Measurements from ENCODE around the gene TXK.

DNA sequence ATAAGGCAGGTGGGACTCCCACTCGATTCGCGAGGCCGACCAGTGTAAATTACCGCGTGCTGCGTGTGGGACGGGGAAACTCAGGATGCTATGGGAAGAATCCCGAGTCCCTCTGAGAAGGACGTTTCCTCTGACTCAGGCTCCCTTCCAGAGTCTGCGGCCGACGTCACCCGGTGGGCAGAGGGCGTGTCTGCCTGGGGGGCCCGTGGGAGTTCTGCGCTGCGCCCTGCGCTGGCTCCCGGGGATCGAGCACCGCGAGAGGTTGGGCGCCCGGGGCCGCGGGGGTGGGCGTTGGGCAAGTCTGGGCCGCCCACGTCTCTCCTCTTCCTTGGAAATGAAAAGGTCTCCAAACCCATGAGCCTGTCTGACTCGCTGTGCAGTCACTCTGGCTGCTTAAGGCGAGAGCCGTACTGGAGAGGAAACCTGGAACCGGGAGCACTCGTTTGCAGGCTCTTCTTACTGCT is 116.9 kb downstream of the TXK start:
- TF ChIP-seq SIN3A (IDR thresholded peaks at IDR 0.05; ENCODE audit: low read depth, low read length) (no peak), YY1 (IDR thresholded peaks at IDR 0.05; ENCODE audit: low read depth, low read length) (no peak), FOXM1 (IDR thresholded peaks at IDR 0.05; ENCODE audit: low read depth, low read length) (no peak), ZNF274 (IDR thresholded peaks at IDR 0.05; ENCODE audit: insufficient read depth, insufficient read length) (no peak), CTCF (IDR thresholded peaks at IDR 0.05 in 2 of 3, conservative IDR thresholded peaks at IDR 0.05 in 1 of 3; ENCODE audit: control insufficient read depth in 2 of 3, extremely low read depth in 1 of 3, insufficient read depth in 1 of 3, low read depth in 3 of 3, low read length in 3 of 3) (no peak), TBL1XR1 (IDR thresholded peaks at IDR 0.05; ENCODE audit: low read depth, low read length) (no peak), SREBF2 (IDR thresholded peaks at IDR 0.05; ENCODE audit: low read length) (no peak), ELK1 (IDR thresholded peaks at IDR 0.05; ENCODE audit: low read depth, low read length) (no peak), MAX (IDR thresholded peaks at IDR 0.05; ENCODE audit: low read depth, low read length) (no peak), NR2C1 (IDR thresholded peaks at IDR 0.05) (no peak), NFXL1 (IDR thresholded peaks at IDR 0.05; ENCODE audit: borderline replicate concordance) (no peak)
- TF ChIP-seq, protein P1, sequence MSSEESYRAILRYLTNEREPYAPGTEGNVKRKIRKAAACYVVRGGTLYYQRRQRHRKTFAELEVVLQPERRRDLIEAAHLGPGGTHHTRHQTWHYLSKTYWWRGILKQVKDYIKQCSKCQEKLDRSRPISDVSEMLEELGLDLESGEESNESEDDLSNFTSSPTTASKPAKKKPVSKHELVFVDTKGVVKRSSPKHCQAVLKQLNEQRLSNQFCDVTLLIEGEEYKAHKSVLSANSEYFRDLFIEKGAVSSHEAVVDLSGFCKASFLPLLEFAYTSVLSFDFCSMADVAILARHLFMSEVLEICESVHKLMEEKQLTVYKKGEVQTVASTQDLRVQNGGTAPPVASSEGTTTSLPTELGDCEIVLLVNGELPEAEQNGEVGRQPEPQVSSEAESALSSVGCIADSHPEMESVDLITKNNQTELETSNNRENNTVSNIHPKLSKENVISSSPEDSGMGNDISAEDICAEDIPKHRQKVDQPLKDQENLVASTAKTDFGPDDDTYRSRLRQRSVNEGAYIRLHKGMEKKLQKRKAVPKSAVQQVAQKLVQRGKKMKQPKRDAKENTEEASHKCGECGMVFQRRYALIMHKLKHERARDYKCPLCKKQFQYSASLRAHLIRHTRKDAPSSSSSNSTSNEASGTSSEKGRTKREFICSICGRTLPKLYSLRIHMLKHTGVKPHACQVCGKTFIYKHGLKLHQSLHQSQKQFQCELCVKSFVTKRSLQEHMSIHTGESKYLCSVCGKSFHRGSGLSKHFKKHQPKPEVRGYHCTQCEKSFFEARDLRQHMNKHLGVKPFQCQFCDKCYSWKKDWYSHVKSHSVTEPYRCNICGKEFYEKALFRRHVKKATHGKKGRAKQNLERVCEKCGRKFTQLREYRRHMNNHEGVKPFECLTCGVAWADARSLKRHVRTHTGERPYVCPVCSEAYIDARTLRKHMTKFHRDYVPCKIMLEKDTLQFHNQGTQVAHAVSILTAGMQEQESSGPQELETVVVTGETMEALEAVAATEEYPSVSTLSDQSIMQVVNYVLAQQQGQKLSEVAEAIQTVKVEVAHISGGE (CRISPR knock-in tag; IDR thresholded peaks at IDR 0.05), result no peak

All from GM12878 (cell line).